ENCODE results near the gene NFATC1.

The NFATC1 gene

GRCh38 chr18:79379931-79380815 is 15.6 kb upstream of the NFATC1 start:
- ATAC-seq: peak; percentile 8
- TF ChIP-seq TOX (CRISPR knock-in tag; IDR thresholded peaks at IDR 0.05; ENCODE audit: borderline replicate concordance) (no peak), GLIS3 (CRISPR knock-in tag; IDR thresholded peaks at IDR 0.05) (no peak), BACH2 (CRISPR knock-in tag; IDR thresholded peaks at IDR 0.05; ENCODE audit: borderline replicate concordance) (no peak), ESRRG (CRISPR knock-in tag; IDR thresholded peaks at IDR 0.05) (no peak), ISL1 (CRISPR knock-in tag; IDR thresholded peaks at IDR 0.05) (no peak), TSHZ2 (CRISPR knock-in tag; IDR thresholded peaks at IDR 0.05) (no peak), SNAI2 (CRISPR knock-in tag; IDR thresholded peaks at IDR 0.05) (no peak)

- ATAC-seq: peak; percentile 76
- TF ChIP-seq CSRNP3 (CRISPR knock-in tag; IDR thresholded peaks at IDR 0.05) (no peak), PATZ1 (CRISPR knock-in tag; IDR thresholded peaks at IDR 0.05; ENCODE audit: borderline replicate concordance) (no peak), GLIS3 (CRISPR knock-in tag; IDR thresholded peaks at IDR 0.05) (no peak), SNAI2 (CRISPR knock-in tag; IDR thresholded peaks at IDR 0.05) (no peak), ZNF565 (CRISPR knock-in tag; conservative IDR thresholded peaks at IDR 0.05; ENCODE audit: low read depth) (no peak)
Observed at GRCh38 chr18:79380816-79381806, 14.6 kb upstream of the NFATC1 start.

GRCh38 chr18:79381811-79382311 is 13.9 kb upstream of the NFATC1 start:
- no peak for TF ChIP-seq ZNF8 (CRISPR knock-in tag; IDR thresholded peaks at IDR 0.05)
- TF ChIP-seq PPARA (CRISPR knock-in tag; IDR thresholded peaks at IDR 0.05; ENCODE audit: borderline replicate concordance): no peak
- no peak for TF ChIP-seq ZFP3 (CRISPR knock-in tag; IDR thresholded peaks at IDR 0.05)
- ATAC-seq: no peak

- ATAC-seq: no peak; the same call in 1 of the 3 replicates
- TF ChIP-seq TCF4 (CRISPR knock-in tag; IDR thresholded peaks at IDR 0.05; ENCODE audit: borderline replicate concordance) (no peak), ISL1 (CRISPR knock-in tag; IDR thresholded peaks at IDR 0.05) (no peak), TOX (CRISPR knock-in tag; IDR thresholded peaks at IDR 0.05; ENCODE audit: borderline replicate concordance) (no peak), BACH2 (CRISPR knock-in tag; IDR thresholded peaks at IDR 0.05; ENCODE audit: borderline replicate concordance) (no peak), CSRNP3 (CRISPR knock-in tag; IDR thresholded peaks at IDR 0.05) (no peak), ZNF8 (CRISPR knock-in tag; IDR thresholded peaks at IDR 0.05) (no peak), ESRRG (CRISPR knock-in tag; IDR thresholded peaks at IDR 0.05) (no peak), ZFP30 (CRISPR knock-in tag; IDR thresholded peaks at IDR 0.05) (no peak), ZC3H10 (CRISPR knock-in tag; IDR thresholded peaks at IDR 0.05) (no peak), RARB (CRISPR knock-in tag; IDR thresholded peaks at IDR 0.05) (no peak), TSHZ2 (CRISPR knock-in tag; IDR thresholded peaks at IDR 0.05) (no peak), ZFP3 (CRISPR knock-in tag; IDR thresholded peaks at IDR 0.05) (no peak), SNAI2 (CRISPR knock-in tag; IDR thresholded peaks at IDR 0.05) (no peak), PATZ1 (CRISPR knock-in tag; IDR thresholded peaks at IDR 0.05; ENCODE audit: borderline replicate concordance) (no peak), GLIS3 (CRISPR knock-in tag; IDR thresholded peaks at IDR 0.05) (no peak)
Observed at GRCh38 chr18:79382681-79383387, 12.9 kb upstream of the NFATC1 start.
